Gastroesophageal sphincter (tissue), 4 donors: Measurements from ENCODE around the gene CLK3. TPM values are rescaled to one million over a fixed set of nuclear protein-coding genes. Genes with fewer than 3 reads are reported as not detected.
A peak's percentile ranks its signal among the peaks of the same experiment; 100 is the strongest.

Source experiments
- ATAC-seq: fragments of 150-250 bp; one replicate; pipeline ENCODE4 v1.9.1; 2016; ENCODE audit warnings: mild to moderate bottlenecking, moderate library complexity
- H3K27ac ChIP-seq, 4 donors: fragments of 200-600 bp; sonication (generic) in 3 of 4; 1 replicate in 3 of 4; 2 replicates in 1 of 4; pipeline ENCODE4 v1.5.1; 2016 to 2019
- H3K27me3 ChIP-seq: fragments of 200-600 bp; sonication (generic); one replicate; pipeline ENCODE4 v1.5.1; 2019
- H3K36me3 ChIP-seq, 2 donors: fragments of 200-600 bp; sonication (generic); one replicate each; pipeline ENCODE4 v1.5.1; 2019; ENCODE audit warnings: control low read depth in 1 of 2
- H3K4me1 ChIP-seq, 3 donors: fragments of 200-600 bp; sonication (generic); 1 replicate in 2 of 3; 2 replicates in 1 of 3; pipeline ENCODE4 v1.5.1; 2016 to 2019; ENCODE audit warnings: control low read depth in 2 of 3
- H3K4me3 ChIP-seq, 2 donors: fragments of 200-600 bp; sonication (generic); one replicate each; pipeline ENCODE4 v1.5.1; 2019; ENCODE audit warnings: mild to moderate bottlenecking in 1 of 2, moderate library complexity in 1 of 2
- H3K9me3 ChIP-seq, 3 donors: fragments of 200-600 bp; sonication (generic); one replicate each; pipeline ENCODE4 v1.5.1; 2017 to 2019; ENCODE audit warnings: control low read depth in 2 of 3
- CTCF ChIP-seq, 4 experiments: fragments of 200-600 bp in 2 of 4; fragments of 450-650 bp in 2 of 4; sonication (generic) in 1 of 4; IDR thresholded peaks; one replicate each; pipeline ENCODE4 v1.5.1; 2017 to 2019; ENCODE audit warnings: antibody characterized with exemption in 4 of 4, mild to moderate bottlenecking in 2 of 4, moderate library complexity in 2 of 4
- EP300 ChIP-seq: sonication (generic); formaldehyde crosslinking; IDR thresholded peaks from one replicate; pipeline ENCODE4 v1.6.1; 2017; ENCODE audit warnings: antibody characterized with exemption, mild to moderate bottlenecking
- POLR2A ChIP-seq, 2 donors: fragments of 450-650 bp; IDR thresholded peaks; one replicate each; pipeline ENCODE4 v1.6.1; 2017; ENCODE audit warnings: antibody characterized with exemption in 2 of 2, mild to moderate bottlenecking in 2 of 2, moderate library complexity in 1 of 2
- POLR2AphosphoS5 ChIP-seq: sonication (generic); formaldehyde crosslinking; IDR thresholded peaks from one replicate; pipeline ENCODE4 v1.6.1; 2017; ENCODE audit warnings: antibody characterized with exemption
- whole genome bisulfite sequencing, 2 donors: methylation state at CpG; one replicate each; pipeline ENCODE4 v1.1.5; 2018; ENCODE audit warnings: low coverage in 1 of 2; 5-methylcytosine and 5-hydroxymethylcytosine counted together
- total RNA-seq, 4 donors: library from RNA; depleted of rRNA; stranded (reverse); fragments of >200 nt; gene quantifications; one replicate each; pipeline ENCODE4 v1.1.0, GENCODE V29; 2016

CLK3 gene
- total RNA-seq, 4 donors from 2014 or later = 62.8 to 108 (median 82.5) TPM

GRCh38 chr15:74616366-74616939, 817 bp downstream of the CLK3 start:
- 0 to 4% methylated on average over 3 to 6 of the region's 18 CpGs for WGBS, 2 donors
- Histone ChIP-seq H3K9me3 (no peaks in the 10 kb centered on the region), H3K4me1 (peaks cover 0 to 71% (median 28%) of the 10 kb centered on the region in 3 donors), H3K36me3 (peaks cover 0 to 29% of the 10 kb centered on the region in 2 donors), H3K27me3 (no peaks in the 10 kb centered on the region), H3K27ac (peak overlapping the region; percentile 94 to 100 (median 98)), H3K4me3 (peak overlapping the region; percentile 91 to 99)
- no peak for ATAC-seq
- TF ChIP-seq CTCF (IDR thresholded peaks at IDR 0.05) = no peak
- TF ChIP-seq EP300 = no peak
- peak; percentile 38 for TF ChIP-seq POLR2AphosphoS5
- TF ChIP-seq POLR2A (IDR thresholded peaks at IDR 0.05) = peak in 1 of 2 donors; percentile 31

DNA sequence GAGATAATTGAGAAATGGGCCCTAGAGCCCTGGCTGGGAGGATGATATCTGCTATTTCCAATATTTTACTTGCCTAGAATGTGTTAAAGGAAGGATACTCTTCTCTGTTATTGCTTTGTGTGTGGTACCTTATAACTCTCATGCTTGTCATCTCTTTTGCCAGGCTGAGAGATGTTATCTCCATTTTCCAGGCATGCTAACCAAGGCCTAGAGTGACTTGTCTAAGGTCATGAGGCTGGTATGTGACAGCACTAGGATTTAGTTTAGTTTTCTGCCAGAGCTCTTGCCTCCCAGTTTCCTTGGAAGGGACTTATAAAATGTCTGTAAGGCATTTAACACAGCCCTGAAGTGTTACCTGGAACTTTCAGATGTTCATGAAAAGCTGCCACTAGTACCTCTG, 1.4 kb downstream of the CLK3 start:
- Histone ChIP-seq H3K36me3 (peaks cover 0 to 34% of the 10 kb centered on the region in 2 donors), H3K4me3 (peak overlapping the region in 1 of 2 donors; percentile 99), H3K27me3 (no peaks in the 10 kb centered on the region), H3K27ac (peak overlapping the region in 3 of 4 donors; percentile 97 to 100 (median 99)), H3K4me1 (peaks cover 0 to 77% (median 28%) of the 10 kb centered on the region in 3 donors), H3K9me3 (no peaks in the 10 kb centered on the region)
- TF ChIP-seq CTCF (IDR thresholded peaks at IDR 0.05) (no peak), POLR2A (IDR thresholded peaks at IDR 0.05) (no peak), EP300 (no peak), POLR2AphosphoS5 (no peak)
- no peak for ATAC-seq

- Histone ChIP-seq H3K4me3 (no peak overlapping the region), H3K27me3 (no peaks in the 10 kb centered on the region), H3K4me1 (peaks cover 0 to 72% (median 28%) of the 10 kb centered on the region in 3 donors), H3K36me3 (peaks cover 0 to 54% of the 10 kb centered on the region in 2 donors), H3K9me3 (no peaks in the 10 kb centered on the region), H3K27ac (no peak overlapping the region)
- no peak for TF ChIP-seq CTCF (IDR thresholded peaks at IDR 0.05)
- no peak for TF ChIP-seq EP300
- no peak for TF ChIP-seq POLR2A (IDR thresholded peaks at IDR 0.05)
- no peak for TF ChIP-seq POLR2AphosphoS5
- WGBS, 2 donors = 100% methylated on average over 1 of the region's 15 CpGs; no CpG with 5 or more reads in 1 of the 2 donors
- no peak for ATAC-seq
Observed at GRCh38 chr15:74618841-74619596, 3.4 kb downstream of the CLK3 start.

DNA sequence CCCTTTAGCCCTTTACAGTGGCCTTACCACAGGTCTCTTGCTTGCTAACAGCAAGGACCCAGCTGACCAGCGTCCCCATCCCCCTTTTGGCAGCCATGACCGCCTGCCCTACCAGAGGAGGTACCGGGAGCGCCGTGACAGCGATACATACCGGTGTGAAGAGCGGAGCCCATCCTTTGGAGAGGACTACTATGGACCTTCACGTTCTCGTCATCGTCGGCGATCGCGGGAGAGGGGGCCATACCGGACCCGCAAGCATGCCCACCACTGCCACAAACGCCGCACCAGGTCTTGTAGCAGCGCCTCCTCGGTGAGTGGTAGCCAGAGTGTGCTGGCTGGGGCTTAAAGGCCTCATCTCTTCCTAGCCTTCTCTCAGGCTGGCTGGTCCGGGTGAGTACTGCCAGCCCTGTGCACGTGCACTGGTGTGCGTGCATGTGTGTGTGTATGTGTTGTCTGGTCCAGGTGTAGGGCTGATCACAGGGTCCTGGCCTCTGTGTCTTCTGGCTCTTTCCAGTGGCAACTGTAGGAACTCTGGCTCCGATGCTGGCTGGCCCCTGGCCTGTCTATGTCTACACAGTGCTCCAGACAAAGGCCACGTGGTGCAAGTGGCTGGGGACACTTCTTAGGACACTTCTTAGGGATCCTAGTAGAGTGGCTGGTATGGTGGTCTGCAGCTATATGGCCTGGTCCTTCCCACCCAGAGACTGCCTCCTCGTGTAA, 4.4 kb downstream of the CLK3 start:
- Histone ChIP-seq H3K36me3 (peaks cover 0 to 65% of the 10 kb centered on the region in 2 donors), H3K4me1 (peaks cover 0 to 62% (median 28%) of the 10 kb centered on the region in 3 donors), H3K27me3 (no peaks in the 10 kb centered on the region), H3K9me3 (no peaks in the 10 kb centered on the region), H3K27ac (no peak overlapping the region), H3K4me3 (no peak overlapping the region)
- whole genome bisulfite sequencing, 2 donors = 80% methylated on average over 7 of the region's 27 CpGs; no CpG with 5 or more reads in 1 of the 2 donors
- TF ChIP-seq POLR2A (IDR thresholded peaks at IDR 0.05) (no peak), CTCF (IDR thresholded peaks at IDR 0.05) (no peak)
- no peak for ATAC-seq
